CD4-positive, alpha-beta T cell treated with Interferon alpha-2 for 1 hour (primary cell): Measurements from ENCODE around the gene PNPLA4.
A peak's percentile ranks its signal among the peaks of the same experiment; 100 is the strongest.

Experiments
- DNase-seq, 2 donors: peaks; one replicate each; pipeline ENCODE4 v3.0.0-alpha.2; 2020 to 2022

PNPLA4 gene, protein sequence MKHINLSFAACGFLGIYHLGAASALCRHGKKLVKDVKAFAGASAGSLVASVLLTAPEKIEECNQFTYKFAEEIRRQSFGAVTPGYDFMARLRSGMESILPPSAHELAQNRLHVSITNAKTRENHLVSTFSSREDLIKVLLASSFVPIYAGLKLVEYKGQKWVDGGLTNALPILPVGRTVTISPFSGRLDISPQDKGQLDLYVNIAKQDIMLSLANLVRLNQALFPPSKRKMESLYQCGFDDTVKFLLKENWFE

DNA sequence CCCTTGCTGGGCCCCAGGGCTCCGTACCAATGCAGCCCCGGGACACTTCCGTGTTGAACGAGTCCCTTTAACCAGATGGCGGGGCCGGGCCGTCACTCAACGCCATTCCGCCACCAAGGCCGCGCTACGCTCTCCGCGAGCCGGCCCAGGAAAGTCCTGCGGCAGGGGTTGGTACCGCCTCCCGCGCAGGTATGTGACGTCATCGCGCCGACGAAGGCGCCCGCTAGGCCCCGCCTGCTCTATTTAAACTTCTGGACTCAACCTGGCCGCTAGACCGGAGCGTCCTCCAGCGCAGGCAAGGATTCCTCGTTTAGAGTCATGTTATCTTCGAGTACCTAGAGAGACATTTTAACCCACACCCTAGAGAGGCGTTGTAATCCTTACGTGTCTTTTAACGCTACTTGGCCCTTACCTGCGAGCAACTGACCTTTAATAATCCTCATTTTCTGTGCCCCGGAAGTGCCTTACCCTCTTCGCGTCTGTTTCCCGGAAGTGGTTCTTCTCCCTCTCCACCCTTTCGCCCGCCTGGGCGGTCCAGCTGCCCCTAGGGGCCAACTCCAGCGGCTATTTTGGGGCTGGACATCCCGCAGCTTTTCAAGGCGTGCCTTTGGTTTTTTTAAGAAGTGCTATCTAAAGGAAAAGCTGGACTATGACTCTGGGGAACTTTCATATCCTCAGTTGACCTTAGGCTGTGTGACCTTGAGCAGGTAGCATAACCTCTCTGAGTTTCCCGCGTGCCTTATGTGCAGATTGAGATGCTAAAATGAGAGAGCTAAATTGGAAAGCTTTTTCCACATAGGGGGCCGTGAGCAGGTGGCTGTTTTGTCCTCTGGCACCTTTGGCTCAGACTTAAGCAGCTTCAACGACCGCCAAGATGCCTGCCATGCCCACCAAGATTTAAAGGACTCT is at the start of gene PNPLA4:
Gene PNPLA4, minus strand, starts transcription at position 155 of the 909 bp plus-strand sequence. CDS start 1,294 bp downstream, outside the sequence.
- DNase-seq, result peak; percentile 86 to 93

DNA sequence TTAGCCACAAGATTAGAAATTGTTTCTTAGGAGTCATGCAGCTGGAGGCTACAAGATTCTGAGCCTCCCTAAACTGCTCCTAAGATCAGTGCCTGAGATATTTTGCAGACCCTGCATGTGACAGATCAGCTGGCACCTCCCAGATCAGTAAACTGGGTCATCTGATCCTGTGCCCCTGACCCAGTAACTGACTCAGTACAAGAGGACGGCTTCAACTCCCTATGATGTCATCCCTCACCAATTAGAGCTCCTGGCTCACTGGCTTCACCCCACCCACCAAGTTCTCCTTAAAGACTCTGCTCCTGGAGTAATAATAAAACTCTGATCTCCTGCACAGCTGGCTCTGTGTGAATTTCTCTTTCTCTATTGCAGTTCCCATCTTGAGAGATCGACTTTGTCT is 45.4 kb upstream of the PNPLA4 start:
- no peak for DNase-seq

DNA sequence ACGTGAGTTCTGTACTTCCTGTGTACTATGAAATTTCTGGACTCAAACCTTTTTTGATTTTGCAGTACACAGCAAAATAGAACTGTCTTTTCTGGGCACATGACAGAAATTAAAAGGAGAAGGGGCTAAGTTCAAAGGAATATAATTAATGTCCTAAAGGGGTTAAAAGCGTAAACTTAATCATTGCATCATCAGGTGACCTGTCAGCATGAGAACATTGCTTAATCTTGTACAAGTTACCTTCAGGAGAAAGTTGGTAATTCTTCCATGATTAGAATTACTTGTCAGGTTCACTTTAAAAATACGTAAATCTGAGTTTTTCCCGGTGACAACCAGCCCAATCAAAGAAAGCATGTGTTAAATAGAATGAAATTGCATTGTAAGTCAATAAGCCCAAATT is 43.2 kb upstream of the PNPLA4 start:
- no peak for DNase-seq

DNA sequence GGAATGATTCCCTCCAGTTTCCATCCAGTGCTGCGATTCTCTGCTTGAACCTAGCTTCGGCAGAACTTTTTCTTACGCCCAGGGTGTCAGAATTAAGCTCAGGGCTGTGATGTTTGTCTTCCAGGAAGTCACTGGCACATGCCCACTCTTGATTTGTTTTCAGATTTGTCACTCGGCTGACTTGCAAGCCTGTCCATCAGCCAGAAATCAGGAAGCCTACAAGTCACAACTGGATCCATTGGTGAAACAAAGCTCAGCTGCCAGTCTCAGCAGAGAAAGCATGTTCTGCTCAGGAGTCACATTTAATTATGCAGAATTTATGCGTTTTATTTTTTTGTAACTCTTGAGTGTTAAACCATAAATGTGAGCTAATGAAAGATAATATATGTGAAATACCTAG is 38.2 kb upstream of the PNPLA4 start:
- no peak for DNase-seq

DNA sequence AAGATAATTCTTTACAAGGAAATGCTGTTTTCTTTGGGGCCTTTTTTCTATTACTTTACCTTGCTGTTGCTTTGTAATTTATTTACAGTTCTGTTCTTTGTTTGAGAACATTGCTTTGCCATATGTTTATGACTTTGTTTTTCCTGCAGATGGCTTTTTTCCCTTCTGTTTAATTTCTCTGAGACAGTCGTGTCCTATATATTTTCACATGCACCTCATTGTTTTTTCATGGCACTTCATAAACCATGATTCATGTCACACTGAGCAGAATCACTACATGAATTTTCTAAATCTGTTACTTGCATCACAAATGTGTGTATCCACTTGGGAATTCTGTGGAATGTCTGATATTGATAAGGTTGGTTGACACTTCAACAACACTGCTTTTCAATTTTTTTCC is 33.0 kb upstream of the PNPLA4 start:
- no peak for DNase-seq

DNA sequence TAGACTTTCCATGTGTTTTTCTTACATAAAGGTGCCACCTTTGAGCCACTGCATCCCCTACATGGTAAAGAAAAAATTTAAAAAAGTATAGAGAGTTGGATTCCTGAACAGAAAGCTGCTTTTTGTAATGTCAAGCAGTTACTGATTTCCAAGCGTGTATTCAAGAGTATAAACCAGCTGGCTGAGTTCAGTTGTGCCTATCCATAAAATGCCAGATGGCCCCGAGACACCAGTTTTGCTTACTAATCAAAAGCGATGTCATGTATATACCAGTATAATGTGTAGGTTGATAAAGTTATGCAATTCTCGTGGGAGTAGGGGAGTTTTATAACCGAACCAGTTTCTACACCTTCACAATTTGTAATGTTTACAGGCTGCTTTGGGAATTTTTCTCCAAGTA is 26.2 kb upstream of the PNPLA4 start:
- DNase-seq, result no peak

DNA sequence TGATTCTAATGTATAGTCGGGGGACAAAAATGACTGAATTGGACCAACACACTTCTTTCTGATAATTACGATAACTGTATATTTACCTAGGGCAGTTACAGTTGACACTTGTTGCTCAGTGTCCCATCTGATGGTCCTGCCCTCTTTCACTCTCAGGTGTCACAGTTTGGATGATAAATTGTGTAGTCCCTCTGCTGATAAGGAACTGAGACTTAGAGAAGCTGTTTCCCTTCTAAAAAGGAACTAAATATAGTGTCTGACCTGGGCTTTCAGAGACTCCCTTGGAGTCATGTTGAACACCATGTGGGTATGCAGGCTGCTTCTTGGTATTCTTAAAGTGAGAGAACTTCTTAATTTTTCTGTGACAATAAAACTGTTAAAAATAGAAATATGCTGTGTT is 23.7 kb upstream of the PNPLA4 start:
- no peak for DNase-seq

DNA sequence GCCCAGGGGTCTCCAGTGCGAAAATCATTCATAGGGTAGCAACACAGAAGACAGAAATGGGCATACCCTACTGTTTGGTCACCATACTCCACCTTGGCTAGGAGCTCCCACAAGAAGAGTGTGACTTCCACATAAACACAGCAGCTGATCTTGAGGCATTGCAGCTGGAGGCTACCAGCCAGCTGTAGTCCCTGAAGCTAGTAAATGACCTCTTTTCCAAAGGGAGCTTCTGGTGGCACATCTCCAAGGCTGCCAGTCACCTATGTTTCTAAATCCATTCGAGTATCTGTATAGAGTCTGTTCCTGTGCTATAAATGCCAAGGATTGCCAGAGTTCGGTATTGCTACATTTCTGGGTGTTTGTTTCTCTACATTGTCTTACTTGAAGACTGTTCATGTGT is 21.3 kb upstream of the PNPLA4 start:
- DNase-seq, result no peak

DNA sequence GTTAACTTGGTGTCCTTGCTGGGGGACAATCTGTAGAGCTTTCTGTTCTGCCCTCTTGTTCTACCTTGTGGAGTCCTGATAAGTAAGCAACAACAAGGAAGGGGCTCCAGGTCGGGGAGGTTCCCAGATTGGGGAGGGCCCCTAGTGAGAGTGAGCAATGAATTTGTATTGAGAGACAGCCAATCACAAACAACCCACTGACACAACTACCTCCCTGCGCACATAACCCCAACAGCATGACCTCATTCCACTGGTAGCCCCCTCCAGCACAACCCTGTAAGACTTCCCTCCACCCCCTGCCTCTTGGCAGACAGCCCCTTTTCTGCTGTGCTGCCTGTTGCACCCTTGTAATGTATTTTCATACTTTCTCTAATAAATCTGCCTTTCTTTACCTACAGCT is 19.7 kb upstream of the PNPLA4 start:
- no peak for DNase-seq

DNA sequence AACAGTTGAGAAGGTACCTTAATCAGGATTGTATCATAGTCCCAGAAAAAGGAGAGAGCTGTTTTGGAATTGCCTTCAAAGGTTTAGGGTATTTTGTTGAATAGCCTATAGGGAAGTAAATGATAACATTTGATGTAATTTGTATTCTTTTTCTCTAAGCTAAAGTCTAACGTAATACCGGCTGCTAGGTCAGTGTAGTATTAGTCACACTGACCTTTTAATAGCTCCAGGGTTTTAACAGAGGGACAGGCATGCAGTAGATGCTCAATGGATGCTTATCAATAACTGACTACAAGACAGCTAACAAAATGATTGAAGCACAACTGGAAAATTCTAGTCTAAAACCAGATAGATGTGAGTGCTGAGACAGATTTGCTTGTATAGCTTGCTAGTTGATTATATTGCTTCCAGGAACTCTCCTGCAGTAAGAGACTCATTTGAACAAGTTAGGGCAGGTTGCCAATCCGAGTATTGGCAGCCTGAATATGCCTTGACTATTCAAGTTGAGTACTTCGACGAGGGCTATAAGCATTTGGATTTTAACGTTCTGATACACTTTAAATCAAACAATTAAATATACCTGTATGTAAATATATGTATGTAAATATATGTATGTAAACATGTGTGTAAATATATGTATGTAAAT is 16.5 kb upstream of the PNPLA4 start:
- DNase-seq, result no peak

DNA sequence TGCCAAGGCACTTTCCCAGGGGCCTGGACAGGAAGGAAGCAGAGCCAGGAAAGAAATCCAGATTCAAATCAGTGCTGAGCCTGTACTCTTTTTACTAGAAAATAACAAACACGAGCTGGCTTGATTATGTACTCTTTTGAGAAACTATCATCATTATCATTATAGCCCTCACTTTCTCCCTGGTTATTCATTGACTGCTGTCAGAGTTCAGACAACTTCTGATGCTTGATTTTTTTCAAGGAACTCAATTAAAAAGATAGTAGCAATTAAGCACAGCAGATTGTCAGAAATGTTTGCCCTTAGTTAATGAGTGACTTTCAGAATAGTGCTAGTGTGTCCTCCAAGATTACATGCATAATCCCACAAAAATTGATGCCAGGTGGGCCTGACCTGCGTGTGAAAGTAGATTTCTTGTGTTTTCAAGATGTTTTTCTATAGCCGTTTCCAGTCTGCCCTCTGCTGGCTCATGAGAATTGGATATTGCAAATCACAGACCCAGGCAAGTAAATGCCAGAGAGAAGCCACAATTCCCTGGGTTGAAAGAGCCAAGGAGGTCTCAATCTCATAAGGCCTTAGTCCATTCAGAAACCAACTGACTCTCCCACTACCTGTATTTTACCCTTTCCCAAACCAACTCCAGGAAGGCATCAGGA is 14.3 kb upstream of the PNPLA4 start:
- DNase-seq, result no peak

DNA sequence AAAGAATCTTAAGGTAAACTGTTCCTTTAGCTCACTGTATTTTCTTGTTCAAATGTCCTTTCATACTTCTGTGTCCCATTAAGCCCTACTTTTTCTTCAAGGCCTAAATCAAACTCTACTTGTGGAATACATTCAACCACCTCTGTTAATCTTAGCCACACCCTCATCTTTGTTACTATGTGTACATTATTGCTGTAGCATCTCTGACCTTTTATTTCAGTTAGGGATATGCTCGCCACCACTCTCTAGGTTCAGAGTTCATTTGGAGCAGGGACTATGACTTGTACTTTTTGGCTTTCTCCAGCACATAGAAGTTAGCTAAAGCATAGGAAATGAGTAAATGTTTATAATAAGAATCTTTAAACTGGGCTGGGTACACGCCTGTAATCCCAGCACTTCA is 6.8 kb upstream of the PNPLA4 start:
- no peak for DNase-seq

DNA sequence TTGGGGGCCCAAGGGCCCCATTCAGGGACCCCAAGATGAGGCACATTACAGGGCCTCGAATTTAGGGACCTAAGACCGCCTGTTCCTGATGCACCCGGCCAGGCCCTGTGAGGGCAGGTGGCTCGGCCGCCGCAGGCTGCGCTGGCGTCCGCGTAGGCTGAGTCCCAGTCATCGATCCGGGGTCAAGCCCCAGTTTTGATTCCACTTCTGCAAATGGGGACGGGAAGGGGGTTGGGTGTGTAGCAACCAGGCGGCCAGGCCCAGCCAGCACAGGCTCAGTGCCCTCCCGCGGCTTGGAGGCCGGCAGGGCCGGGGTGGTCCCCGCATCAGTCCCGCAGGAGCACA is 327 bp downstream of the PNPLA4 start:
- no peak for DNase-seq

DNA sequence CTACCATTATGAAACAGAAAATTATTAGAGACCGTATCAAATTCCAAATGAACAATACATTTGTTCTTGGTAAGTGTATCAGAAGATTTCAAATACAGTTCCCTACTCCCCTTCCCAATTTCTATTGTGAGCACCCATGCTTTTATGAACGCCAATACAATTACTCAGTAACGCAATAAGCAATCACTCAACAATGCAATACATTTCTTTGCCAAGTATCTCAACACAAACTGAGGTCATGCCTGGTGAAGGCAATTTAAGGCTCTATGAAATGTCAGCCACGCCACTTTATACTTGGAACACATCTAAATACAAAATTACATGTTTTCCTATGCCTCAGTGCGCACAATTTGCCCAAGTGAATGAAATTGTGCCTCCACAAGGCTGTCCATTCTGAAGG is 712 bp downstream of the PNPLA4 start:
- no peak for DNase-seq

DNA sequence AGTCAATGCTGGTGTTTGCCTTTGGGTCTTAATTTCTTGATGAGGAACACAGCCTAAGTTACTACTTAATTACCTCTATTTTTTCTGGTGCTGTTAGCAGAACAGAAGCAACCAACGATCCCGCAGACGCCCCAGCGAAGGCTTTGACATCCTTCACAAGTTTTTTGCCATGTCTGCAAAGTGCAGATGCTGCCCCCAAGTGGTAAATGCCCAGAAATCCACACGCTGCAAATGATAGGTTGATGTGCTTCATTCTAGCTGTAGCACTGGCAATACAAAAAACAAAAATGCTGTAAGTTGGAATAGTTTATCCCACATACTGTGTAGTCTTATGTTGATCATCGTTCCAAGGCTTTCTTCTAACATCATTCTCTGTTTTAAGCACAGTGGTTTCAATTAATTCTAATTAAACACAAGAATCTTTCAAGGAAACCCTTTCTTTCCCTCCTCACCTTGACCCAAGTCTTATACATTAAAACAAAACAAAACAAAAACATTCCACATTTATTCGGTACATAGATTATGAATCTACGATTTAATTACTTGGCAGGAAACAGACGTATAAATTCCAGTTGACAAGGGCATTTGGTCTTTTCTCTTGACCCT is 1.2 kb downstream of the PNPLA4 start:
- peak; percentile 71 to 79 for DNase-seq

DNA sequence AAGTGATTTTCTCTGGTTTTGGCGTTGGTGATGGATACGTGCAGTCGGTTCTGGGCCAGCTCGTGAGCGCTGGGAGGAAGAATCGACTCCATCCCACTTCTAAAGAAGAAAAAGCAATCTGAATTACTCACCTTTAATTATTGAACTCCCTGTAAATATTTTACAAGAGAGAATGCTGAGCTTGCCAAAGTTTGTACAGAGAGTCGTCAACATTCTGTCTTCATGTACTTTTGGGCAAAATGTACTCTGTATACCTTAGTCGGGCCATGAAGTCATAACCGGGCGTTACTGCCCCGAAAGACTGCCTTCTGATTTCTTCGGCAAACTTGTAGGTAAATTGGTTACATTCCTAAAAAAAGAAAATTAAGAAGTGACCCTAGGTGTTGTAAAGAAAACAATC is 5.5 kb downstream of the PNPLA4 start:
- DNase-seq, result no peak

DNA sequence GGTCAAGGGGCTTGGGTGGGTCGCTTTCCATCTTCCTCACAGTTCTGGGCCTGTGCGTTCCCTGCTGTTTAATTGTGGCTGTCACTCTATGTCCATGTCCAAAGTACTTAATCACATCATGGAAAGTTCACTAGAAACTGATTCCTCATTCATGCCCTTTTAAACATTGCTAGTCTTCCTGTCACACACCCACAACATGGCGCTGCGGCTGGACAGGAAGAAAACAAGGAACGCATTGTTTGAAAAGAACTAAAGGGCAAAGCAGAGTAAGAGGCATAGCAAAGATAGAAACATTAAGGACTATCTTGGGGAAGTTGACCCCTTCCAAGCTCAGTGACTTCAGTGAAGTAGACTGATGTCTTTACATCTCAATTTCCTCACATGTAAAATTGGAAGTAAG is 18.4 kb downstream of the PNPLA4 start:
- DNase-seq, result no peak

DNA sequence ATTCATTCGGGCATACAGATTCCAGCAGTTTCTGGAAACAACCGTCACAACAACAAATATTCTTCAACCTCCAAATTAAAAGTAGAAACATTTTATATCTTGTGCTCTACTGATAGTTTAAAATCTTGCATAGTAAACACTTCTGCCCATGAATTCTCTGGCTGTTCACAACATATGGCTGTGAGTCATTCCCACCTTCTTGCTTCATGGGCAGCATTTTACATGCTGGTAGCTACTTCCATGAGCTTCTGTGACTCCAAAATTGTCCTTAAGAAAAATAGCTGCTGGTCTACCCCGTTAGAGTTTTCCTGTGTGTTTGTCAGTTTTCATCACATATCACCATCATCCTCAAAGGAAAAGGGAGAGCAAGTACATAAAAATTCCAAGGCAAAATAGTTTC is 22.7 kb downstream of the PNPLA4 start:
- no peak for DNase-seq

DNA sequence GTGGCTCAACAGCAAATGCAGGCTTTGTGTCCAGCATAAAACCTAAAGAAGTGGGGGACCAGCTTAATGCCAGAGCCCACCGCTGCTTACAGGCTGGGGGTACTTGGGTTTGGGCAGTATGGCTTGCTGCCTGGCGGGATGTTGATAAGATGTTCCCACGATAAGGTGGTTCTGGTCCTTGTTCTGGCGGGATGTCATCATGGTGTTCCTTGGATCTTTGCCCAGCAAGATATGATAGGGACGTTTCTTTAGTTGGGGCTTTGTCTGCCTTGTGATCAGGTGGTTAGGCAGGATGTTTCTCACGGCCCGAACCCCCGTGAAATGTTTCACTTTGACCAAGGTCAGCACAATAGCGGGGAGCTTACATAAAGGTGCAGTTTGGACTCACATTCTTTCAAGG is 35.3 kb downstream of the PNPLA4 start:
- no peak for DNase-seq

DNA sequence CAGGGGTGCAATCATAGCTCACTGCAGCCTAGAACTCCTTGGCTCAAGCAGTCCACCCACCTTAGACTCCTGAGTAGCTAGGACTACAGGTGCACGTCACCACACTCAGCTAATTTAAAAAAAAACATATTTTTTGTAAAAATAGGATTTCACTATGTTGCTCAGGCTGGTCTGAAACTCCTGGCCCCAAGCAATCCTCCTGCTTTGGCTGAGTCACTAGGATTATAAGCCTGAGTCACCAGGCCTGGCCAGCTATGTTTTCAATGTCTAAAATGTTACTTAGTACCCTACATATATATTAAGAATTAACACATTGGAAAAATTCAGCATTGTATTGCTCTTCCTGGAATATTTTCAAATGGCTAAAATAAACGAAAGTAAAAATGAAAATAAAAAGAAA is 37.5 kb downstream of the PNPLA4 start:
- DNase-seq, result no peak

DNA sequence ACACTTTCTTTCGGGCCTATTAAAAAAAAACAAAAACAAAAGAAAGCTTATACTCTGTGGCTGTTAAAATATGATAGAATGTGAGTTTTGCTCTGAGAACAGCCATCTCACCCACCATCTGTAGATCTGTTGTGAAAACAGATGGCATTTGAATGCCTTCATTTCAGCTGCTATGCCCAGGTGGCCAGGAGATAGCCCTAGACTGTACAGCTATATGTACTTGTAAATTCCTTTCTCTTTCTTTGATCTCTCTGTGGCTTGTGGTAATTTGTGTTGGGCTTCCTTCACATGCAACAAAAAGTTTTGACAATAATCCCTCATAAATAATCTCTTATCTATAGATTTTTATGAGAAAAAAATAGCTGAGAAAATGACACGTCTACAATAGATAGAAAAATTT is 38.1 kb downstream of the PNPLA4 start:
- DNase-seq, result no peak

DNA sequence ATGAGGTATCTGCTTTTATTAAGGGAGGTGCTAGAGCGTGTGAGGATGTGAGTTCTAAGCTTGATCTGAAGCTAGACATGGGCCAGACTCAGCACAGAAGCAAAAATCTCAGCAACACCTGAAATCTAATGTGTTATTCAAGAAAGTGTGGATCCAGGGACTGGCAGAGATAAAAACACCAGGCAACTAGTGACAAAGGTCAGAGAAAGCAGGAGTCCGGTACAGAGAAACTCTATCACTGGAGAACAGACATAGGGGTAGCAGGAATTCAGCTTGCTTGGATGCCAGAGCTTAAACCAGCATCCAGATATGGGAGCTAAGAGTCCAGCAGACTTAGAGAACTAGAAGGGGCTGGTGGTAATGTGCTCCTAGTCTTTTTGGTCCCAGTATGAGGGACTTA is 50.3 kb downstream of the PNPLA4 start:
- no peak for DNase-seq

DNA sequence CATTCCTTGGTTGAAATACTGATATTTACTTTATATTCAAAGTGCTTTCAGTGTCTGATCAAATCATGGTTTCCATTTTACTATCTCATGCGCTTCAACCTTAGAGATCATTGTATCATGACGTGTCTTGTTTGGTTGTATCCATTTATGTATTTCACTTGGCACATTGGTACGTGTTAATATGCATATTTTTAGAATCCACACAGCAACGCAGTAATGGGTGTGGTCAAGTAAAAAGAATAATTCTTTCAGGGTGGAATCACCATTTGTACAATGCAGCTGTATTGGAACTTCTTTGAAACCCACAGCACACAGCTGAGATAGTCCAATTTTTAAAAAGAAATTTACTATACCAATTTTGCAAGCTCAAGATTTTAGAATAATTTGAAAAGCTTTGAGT is 55.2 kb downstream of the PNPLA4 start:
- no peak for DNase-seq
